HG03442 (cell line): ENCODE results near the gene PSG5.
"Not testable (repeated sequence)": the region's sequence is repeated elsewhere in the genome, so short reads cannot be mapped to it uniquely, and the experiment has no call there.

Source experiments
- ATAC-seq: cut with Tn5 transposase; IDR thresholded peaks from one replicate; pipeline ENCODE4 v1.9.1; 2021; ENCODE audit warnings: mild to moderate bottlenecking, moderate library complexity; ENCODE audit not compliant: unreplicated experiment

Gene PSG5

GRCh38 chr19:43186311-43186935, at the start of gene PSG5:
Gene PSG5 (minus strand): TSS chr19:43186536. CDS start chr19:43186405, 131 bp downstream.
- not testable (repeated sequence) for ATAC-seq

- ATAC-seq: not testable (repeated sequence)
Measured at GRCh38 chr19:43235686-43236085, 49.4 kb upstream of the PSG5 start.

- no peak for ATAC-seq
Measured at GRCh38 chr19:43229315-43229714, 43.0 kb upstream of the PSG5 start.

GRCh38 chr19:43228730-43229129, 42.4 kb upstream of the PSG5 start:
- not testable (repeated sequence) for ATAC-seq

GRCh38 chr19:43226986-43227385, 40.6 kb upstream of the PSG5 start:
- not testable (repeated sequence) for ATAC-seq

- no peak for ATAC-seq
Measured at GRCh38 chr19:43224855-43225253, 38.5 kb upstream of the PSG5 start.

GRCh38 chr19:43224201-43224854, 38.0 kb upstream of the PSG5 start:
- ATAC-seq: not testable (repeated sequence)

- not testable (repeated sequence) for ATAC-seq
Measured at GRCh38 chr19:43221891-43222290, 35.6 kb upstream of the PSG5 start.

- ATAC-seq: not testable (repeated sequence)
Measured at GRCh38 chr19:43219136-43219535, 32.8 kb upstream of the PSG5 start.

GRCh38 chr19:43215881-43216280, 29.5 kb upstream of the PSG5 start:
- ATAC-seq: not testable (repeated sequence)

- no peak for ATAC-seq
Measured at GRCh38 chr19:43207991-43208390, 21.7 kb upstream of the PSG5 start.

GRCh38 chr19:43207174-43207573, 20.8 kb upstream of the PSG5 start:
- not testable (repeated sequence) for ATAC-seq

- ATAC-seq: not testable (repeated sequence)
Measured at GRCh38 chr19:43205471-43206105, 19.3 kb upstream of the PSG5 start, which contains the start of gene PSG4. Gene PSG4 (minus strand): TSS chr19:43205638. CDS start chr19:43205536, 102 bp downstream.

GRCh38 chr19:43203611-43204010, 17.3 kb upstream of the PSG5 start:
- not testable (repeated sequence) for ATAC-seq

- ATAC-seq: not testable (repeated sequence)
Measured at GRCh38 chr19:43201891-43202290, 15.6 kb upstream of the PSG5 start.

- not testable (repeated sequence) for ATAC-seq
Measured at GRCh38 chr19:43201337-43201801, 15.0 kb upstream of the PSG5 start.

- ATAC-seq: not testable (repeated sequence)
Measured at GRCh38 chr19:43198686-43199419, 12.5 kb upstream of the PSG5 start.

- ATAC-seq: not testable (repeated sequence)
Measured at GRCh38 chr19:43197666-43198397, 11.5 kb upstream of the PSG5 start.

- not testable (repeated sequence) for ATAC-seq
Measured at GRCh38 chr19:43194397-43194796, 8.1 kb upstream of the PSG5 start.
